GM21825 (cell line): Measurements from ENCODE around the gene PLA2G4A.

Experiments
- ATAC-seq: cut with Tn5 transposase; IDR thresholded peaks from one replicate; pipeline ENCODE4 v1.9.1; 2021; ENCODE audit warnings: mild to moderate bottlenecking, moderate library complexity; ENCODE audit not compliant: unreplicated experiment

Gene PLA2G4A

DNA sequence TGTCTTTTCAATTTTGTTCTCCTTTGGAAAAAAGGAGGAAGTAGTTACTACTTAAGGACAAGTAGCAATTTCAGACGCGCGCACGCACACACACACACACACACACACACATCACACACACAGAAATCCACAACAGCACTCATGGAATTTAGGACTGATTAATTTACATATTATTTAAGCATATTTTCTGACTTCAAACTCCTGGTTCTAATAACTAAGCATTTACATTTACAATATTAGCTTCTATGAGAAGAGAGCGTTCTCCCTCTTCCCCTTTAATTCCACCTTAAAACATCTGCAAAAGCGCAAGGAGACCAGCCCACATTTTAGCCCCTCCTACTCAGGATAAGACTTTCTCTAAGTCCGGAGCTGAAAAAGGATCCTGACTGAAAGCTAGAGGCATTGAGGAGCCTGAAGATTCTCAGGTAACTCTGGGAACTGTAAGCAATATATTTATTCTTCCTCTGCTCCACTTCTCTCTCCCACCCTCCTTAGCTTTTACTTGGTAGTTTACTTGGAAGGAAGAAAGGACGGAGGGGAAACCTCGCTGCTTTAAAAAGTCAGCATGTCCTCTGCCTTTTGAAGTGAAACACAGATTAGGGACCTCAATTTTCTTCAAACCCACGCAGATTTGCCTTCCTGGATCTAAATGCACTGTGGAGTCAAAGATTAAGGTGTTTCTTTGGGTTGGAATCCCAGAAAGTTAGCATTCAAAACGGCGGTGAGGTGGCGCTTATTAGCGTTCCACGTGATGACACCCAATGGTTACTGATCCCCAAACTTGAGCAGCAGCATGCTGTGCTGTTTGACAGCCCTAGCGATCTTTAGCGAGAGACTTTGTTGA lies at the start of gene PLA2G4A:
PLA2G4A (plus strand) TSS at position 339 of the 844 bp plus-strand sequence. CDS start 25,406 bp downstream, outside the sequence.
- ATAC-seq: peak; percentile 82

DNA sequence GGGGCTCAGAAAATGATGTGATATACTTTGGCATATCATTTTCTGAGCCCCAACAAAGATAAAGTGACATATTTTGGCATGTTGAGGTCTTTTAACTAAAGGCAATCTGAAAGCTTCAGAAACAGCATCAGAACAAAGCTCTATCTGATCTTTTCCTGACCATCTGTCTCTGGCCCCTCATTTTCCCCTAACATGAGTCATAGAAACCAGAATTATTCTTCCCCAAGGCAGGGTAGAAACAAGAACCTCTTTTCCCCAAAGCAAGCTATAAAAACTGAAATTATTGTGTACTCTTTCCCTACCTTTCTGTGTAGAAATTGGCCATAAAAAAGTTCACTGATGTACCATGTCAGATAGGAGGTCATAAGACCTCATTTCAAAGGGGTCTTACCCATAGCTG lies 48.7 kb upstream of the PLA2G4A start:
- no peak for ATAC-seq

DNA sequence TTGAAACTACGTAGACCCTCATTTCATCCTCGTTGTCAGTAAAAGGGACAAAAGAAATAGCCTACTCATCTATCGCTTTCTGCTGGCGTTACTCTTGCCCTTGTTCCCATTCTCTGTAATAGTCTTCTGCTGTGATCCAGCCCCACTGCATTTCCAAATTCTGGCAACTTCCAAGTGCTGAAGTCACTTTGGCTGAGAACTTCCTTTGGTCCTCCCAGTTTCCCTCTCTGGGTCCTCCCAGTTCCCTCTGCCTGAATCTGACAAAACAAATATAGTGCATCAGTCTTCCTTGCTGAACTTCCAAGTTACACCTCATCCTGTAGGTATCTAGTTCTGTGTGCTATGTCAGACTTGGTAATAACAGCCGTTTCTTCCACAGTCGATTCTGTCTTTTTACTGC lies 47.0 kb upstream of the PLA2G4A start:
- ATAC-seq: no peak

DNA sequence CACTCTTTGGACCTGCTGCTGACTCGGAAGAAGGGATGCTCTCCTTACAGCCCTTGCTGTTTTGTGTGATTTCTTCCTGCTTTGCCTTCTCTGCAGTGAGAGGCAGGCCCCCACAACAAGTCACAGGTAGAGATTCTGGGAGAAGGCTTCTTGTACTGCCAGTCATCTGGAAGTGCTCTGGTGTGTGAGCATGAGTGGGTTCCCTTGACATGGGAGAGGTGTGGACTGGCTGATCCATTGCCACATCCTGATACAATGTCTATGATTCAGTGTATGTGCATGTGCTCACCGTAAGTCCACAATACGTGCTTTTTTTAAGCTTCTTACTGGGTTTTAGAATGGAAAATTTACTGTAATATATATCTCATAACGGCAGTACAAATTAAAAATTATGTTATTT lies 46.0 kb upstream of the PLA2G4A start:
- no peak for ATAC-seq

DNA sequence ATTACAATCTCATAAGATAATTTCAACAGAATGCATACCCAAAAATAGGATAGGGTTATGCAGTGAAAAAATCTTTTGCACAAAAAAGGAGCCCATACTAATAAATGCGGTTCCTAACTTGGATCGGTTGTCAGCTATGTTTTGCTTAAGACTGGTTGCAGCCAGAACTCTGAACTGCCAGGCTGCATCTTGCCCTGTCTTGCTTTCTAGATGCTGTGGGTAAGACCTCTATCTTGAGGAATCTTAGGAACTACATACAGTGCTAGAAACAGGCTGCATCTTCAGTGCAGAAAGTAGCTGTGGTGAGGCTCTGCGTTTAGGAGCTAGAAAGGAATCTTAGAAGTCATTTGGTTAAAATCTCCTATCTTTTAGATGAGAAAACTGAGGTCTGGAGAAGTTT lies 45.6 kb upstream of the PLA2G4A start:
- no peak for ATAC-seq

DNA sequence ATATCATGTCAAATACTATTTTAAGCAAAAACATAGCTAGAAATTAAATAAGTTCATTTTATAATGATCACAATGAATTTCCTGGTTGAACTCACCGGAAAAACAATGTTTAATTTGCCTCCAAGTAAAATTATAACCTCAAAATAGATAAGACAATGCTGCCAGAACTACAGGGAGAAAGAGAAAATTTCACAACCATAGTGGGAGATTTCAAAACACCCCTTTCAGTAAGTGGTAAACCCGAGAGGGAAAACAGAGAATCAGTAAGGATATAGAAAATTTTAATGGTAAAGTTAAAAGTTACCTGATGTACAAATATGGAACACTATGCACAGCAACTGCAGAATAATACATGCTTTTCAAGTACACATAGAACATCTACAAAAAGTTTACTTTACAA lies 43.2 kb upstream of the PLA2G4A start:
- no peak for ATAC-seq

DNA sequence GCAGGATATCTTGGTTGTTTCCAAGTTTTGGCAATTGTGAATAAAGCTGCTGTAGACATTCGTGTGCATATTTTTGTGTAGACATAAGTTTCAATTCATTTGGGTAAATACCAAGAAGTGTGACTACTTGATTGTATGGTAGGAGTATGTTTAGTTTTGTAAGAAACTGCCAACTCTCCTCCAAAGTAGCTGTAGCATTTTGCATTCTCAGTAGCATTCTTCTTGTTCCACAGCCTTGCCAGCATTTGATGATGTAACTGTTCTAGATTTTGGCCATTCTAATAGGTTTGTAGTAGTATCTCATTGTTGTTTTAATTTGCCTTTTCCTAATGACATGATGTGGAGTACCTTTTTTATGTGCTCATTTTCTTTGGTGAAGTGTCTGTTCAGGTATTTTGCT lies 38.6 kb upstream of the PLA2G4A start:
- ATAC-seq: no peak

DNA sequence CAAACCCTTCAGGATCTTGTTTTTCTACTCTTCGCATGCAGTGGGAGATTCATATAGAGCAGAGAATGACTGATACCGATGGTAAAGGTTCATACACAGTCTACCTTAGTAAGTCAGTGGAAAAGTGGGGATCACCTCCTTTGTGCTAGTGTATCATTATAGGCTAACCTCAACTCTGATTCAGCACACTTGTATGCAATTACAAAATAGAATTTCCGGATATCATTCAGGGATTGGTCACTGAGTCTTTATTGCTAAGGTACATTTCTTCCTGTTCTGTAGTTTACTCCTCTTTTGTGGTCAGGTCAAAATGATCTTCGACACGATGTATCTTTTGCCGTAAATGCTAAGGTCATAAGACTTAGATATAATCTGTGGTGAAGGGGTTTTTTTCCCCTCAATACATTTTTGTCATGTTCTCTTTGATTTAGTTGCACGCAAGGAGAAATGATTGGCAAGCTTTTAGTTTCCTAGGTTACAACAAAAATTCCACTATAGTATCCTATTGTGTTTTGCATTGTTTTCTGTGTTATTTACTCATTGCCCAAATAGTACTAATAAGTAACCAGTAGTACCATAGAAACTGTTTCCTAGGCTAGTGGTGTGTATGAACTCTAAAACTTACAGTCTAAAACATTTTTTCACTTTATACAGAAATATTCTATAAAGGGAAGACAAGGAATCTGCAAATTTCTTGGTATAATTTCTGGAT lies 35.7 kb upstream of the PLA2G4A start:
- no peak for ATAC-seq

DNA sequence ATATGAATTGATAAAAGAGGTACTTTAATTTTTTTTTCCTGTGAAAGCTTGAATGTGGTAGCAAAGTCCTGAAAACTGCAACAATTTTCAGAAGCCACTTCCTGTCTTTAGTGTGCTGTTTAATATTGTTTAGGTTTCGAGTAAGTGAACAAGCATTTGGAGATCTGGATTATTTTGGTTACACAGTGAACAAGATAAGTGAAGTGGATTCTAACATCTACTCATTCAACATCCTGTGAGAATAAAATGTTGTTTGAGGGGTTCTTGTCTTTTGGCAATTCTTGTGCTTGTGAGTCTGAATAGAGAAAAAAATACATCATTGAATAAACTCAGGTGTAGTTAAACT lies 35.2 kb upstream of the PLA2G4A start:
- no peak for ATAC-seq

DNA sequence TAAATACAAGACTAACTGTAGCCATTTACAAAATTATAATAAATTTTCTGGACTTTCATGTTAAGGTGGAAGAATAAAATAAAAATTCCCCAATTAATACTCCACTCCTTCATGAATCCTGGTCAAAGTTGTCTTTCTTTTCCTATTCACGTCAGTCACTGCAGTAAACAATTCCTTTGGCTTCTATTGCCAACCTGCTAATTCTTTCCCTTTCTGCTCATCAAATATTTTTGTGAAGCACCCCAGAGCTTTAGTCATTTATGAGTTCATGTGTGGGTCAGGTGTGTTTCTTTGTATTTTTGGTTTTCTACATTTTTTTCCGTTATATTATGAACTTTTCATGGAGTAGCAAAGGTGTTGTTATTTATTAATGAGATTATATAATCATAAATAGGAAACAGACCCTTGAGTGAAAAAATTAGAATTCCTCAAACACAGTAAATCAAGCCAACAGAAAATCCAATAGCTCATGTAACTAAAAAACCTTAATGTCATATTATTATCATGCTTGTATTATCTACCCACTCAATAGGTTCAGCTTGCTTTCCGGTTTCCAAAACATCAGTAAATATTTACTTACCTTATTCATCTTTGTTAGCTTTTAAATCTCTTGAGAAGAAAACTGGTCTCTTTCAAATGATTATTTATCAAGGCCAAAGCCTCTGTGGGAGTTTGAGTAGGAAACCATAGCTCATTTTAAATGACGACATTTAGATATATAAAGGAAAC lies 29.6 kb upstream of the PLA2G4A start:
- ATAC-seq: no peak

DNA sequence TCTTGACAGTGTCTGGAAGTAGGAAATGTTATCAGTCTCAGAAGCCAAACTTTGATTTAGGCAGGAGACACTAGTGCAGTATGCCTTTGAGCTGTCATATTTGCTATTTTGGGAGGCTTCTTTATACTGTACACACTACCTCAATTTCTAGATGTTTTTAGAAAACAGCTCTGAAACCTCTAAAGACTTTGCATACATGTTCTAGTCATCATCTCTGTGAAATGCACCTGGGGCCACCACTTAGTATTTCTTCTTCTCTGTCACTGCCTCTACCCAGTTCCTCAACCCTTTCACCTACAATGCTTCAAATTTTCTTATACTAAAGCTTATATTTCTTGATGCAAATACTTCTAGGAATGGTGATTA lies 29.1 kb upstream of the PLA2G4A start:
- peak; percentile 91 for ATAC-seq

DNA sequence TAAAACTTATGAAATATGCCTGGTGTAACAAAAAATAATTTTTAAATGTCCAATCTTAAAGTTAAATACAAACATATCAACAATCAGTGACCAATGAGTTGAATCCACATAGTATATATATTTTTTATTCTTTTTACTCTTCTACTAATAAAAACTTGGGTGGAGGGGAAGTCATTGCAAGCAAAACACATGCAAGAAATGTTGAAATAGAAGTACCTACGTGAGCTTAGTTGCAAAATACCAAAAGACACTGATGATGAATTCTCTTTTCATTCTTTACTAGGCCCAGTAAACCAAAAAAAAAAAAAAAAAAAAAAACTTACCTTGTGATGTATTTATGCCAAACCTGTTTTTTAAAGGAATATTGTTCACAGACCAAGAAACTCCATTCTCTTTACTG lies 26.4 kb upstream of the PLA2G4A start:
- no peak for ATAC-seq

DNA sequence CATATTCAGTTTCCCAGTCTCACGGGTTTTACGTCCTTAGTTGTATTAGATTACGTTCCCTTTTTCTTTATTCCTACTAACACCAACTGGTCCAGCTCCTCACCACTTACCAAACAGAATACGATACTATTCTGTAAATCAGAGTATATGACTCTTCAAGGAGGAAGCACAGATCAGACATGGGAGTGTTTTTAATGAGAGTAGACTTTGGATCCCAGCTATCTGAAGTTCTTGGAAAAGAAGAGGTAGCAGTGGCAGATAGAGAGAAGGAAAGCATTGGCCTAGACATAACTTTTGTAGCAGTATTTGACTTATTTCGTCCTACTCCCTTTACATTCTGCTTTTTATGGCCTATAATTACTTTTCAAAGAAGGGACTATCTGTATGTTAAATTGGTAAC lies 24.1 kb upstream of the PLA2G4A start:
- ATAC-seq: no peak

DNA sequence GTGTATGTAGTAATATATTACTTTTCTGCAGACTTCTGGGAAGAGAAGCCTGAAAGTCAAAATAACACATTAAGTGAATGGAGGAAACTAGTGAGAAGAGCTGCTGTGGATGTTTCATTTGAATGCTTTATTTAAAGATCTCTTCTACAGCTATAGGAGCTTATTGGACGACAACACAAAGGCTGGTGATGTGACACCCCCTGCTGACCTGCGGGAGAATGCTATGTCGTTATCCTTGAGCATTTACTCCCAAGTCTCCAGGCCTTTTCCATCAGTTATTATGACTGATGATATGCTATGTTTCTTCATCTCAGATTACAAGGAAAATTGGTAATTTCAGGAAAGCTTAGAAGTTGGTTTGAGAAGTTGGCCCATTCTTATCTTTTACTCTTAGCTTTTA lies 22.3 kb upstream of the PLA2G4A start:
- no peak for ATAC-seq

DNA sequence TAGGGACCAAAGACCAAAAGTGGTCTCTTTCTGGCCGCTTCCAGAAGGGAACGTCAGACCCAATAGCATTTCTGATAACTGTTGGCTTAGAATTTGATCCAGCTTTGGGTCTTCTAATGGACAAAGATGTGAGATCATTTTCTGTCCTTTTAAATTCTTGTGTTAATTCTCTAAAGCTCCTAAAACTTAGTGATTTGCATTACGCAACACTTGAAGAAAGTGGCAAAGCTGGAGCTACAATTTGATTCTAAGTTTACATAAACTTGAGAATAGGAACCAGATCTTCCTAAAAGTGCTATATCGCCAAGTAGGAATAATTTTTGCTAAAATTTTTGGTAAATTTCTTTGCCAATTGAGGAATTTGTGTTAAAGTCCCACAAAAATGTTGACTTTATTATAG lies 21.6 kb upstream of the PLA2G4A start:
- no peak for ATAC-seq

DNA sequence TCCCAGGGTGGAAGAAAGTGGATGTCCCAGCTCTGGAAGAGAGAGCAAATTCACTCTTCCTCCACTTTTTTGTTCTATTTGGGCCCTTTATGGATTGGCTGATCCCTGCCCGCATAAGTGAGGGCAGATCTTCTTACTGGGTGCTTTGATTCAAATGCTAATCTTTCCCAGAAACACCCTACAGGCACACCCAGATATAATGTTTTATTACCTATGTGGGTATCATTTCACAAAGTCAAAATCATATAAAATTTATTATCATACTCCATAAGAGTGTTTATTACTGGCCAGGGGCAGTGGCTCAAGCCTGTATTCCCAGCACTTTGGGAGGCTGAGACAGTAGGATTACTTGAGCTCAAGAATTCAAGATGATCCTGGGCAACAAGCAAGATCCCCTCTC lies 16.9 kb upstream of the PLA2G4A start:
- no peak for ATAC-seq

DNA sequence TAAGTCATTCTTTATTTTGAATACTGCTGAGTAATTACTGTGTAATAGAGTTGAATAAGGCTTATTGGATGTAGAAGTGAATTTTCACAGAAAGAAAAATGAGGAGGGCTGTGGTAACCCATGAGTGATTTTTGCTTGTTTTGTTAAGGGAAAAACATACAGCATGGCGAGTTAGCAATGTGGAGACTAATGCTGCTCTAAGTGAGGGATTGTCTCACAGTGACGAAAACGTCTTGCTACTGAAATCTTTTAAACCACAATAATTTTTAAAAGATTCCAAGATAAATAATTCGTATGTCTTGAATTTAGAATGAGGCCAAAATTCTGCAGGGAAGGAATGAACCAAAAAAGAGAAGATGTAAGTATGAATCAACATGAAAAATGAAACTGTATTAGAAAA lies 16.2 kb upstream of the PLA2G4A start:
- ATAC-seq: no peak

DNA sequence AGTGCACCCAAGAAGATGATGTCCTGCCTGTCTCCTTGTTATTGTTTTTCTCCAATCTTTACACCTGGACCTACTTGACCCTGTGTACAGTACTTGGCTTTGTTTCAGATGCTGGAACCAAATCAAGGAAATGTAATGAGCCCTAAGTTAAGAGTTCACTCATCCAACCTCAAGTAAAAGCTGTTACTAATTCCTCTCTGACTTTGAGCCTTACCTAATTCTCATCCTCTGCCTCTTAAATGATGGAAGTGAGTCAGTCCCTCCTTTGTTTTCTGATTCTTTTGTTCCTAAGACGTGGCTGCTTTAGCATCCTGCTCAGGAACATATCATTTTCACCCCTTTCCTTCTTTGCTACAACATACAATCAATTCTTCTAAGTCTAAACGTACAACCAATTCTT lies 15.3 kb upstream of the PLA2G4A start:
- no peak for ATAC-seq

DNA sequence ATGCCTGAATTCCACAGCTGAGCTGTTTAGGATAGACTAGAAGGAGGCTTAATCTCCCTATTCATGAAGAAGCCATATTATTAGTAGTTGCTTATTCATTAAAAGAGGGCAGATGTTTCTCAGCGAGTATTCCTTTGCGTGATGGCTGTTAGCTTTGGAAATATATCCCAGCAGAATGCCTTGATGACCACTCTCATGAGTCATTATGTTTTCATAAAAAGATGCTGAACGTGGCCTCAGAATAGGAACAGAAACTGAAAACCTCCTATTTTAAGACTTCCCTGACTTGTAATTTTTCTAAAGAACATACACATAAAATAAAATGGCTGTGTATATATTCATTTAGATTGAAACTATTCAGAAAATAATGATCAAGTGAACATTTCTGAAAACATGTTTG lies 9.6 kb upstream of the PLA2G4A start:
- ATAC-seq: peak; percentile 65

DNA sequence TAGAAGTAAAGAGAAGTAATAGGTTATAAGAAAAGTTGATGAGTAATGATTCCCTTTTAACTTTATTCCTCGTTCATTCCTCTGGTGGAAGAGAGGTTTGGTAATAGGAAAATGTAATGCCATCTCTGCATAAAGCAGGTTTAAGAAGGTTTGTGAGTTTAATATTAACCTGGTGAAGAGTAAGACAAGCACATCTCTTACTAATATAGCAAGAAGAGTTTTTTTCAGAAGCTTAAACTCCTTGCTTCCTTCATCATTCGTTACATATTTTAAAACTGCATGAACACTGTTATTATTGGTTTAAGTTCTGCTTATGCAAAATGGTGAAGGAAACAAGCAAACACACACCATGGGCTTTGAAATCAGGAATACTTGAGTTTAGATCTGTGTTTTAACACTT lies 9.2 kb upstream of the PLA2G4A start:
- peak; percentile 52 for ATAC-seq

DNA sequence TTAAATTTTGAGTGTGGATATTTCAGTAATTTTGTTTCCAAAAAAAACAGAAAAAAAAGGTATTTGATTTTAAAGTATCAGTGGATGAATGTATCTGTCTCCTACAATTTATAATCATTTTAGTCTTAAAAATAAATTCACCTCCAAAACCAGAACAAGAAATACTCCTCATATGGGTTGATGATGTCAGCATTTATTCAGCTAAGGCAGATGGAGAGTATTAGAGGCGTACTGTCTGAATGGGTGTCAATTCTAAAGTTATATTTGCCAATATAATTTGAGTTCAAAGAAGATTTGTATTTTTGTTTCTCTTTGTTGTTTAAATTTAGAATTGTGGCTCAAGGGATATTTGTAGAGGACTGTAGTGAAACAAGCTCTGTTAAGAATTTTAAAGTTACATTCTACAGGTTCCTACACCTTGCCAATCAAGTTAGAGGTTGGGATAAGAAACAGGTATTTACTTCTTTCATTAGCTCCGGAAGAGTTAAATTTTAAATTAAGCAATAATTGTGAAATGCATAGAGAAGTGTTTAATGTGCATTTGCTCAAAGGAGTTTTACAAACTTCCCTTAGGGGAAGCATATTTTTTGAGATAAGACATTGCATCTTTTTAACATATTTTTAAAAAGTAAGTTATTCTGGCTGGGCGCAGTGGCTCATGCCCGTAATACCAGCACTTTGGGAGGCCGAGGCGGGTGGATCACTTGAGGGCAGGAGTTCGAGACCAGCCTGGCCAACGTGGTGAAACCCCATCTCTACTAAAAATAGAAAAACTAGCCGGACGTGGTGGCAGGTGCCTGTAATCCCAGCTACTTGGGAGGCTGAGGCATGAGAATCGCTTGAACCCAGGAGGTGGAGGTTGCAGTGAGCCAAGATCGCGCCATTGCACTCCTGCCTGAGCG lies 1.2 kb downstream of the PLA2G4A start:
- no peak for ATAC-seq
